Stimulated activated CD4-positive, alpha-beta T cell treated with anti-CD3 and anti-CD28 coated beads, Interleukin-15, amount 100 ng/mL, for 24 hours (primary cell): ENCODE measurements around the gene ZNF598.
"Not testable (repeated sequence)": the region's sequence is repeated elsewhere in the genome, so short reads cannot be mapped to it uniquely, and the experiment has no call there.

Experiments
- DNase-seq: peaks from one replicate; pipeline ENCODE4 v3.0.0-alpha.2; 2020

The ZNF598 gene

GRCh38 chr16:2040041-2040786 is 30.6 kb upstream of the ZNF598 start:
- no peak for DNase-seq

- no peak for DNase-seq
Measured at GRCh38 chr16:2039274-2040031, 29.8 kb upstream of the ZNF598 start.

DNA sequence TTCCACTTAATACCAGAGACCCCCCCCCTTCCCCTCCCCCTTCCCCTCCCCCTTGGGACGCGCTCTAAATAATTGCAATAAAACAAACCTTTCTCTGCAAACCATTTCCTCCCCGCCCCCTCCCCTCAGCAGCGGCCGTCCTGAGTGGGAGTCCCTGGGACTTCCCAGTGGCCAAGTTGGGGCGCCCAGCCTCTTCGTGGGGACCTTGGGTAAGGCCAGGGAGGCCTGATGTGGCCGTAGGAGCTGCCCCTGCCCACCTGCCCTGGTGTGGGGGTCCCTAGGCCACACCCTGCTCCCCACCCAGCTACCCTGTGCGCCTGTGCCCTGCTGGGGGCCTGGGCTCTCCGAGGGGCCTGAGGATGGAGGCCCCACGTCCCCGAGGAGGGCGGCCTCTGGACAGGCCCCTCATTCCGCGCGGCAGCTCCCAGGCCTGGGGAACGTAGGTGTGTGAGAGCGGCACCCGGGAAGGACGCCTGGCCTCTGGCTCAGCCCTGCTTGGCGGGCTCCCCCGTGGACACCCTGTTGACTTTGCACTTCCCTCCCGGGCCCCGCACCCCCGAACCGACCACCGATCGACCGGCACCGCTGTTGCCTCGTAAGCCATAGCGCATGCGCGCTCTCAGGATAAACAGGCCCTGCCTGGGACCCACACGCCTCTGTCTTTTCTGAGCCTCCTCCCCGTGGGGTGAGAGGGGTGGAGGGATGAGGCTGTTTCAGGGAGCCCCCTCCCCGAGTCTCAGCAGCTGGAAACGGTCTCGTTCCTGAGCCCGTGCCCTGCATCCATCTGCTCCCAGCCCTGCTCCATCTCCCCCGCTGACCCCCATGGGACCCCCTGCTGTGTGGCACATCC is 29.0 kb upstream of the ZNF598 start:
- no peak for DNase-seq

- no peak for DNase-seq
Measured at GRCh38 chr16:2037647-2038381, 28.2 kb upstream of the ZNF598 start.

- no peak for DNase-seq
Measured at GRCh38 chr16:2037115-2037514, 27.5 kb upstream of the ZNF598 start.

GRCh38 chr16:2036200-2036966 is 26.8 kb upstream of the ZNF598 start:
- DNase-seq = no peak

GRCh38 chr16:2035431-2036199 is 26.0 kb upstream of the ZNF598 start:
- no peak for DNase-seq

- no peak for DNase-seq
Measured at GRCh38 chr16:2034696-2035430, 25.2 kb upstream of the ZNF598 start.

GRCh38 chr16:2033909-2034695 is 24.5 kb upstream of the ZNF598 start:
- not testable (repeated sequence) for DNase-seq

DNA sequence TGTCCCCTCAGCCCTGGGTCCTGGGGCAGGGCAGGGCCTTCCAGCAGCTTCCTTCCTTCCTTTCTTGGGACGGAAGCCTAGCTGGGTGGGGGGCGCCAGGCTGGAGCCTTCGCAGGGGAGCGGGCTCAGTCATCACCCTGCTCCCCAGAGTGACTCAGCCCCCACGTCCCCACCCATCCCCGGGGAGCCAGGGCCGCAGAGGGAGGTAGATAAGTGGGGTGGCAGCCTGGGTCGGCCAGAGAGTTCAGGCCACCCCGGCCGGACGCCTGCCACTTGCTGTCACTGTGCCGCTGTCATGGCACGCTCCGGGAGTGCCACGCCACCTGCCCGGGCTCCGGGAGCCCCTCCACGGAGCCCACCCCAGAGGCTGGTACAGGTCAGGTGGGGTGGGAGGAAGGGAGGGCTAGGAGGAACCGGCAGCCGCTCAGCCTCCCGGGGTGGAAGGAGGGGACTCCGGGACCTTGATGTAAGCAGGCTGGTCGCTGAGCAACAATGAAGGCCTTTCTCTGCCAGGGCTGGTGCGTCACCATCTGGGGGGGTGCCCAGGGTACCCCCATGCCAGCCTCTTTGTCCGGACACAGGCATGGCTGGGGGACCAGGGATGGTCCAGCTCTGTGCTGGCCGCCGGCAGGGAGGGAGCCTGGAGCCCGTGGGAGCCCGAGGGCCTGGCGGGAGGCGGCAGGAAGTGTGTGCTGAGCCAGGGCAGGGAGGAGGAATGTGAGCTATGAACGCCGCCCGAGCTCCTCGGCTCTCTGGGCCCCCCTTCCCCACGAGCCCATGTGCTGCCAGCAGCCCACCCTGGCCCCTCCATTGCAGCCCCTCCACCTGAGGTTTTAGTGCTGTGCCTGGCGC is 23.7 kb upstream of the ZNF598 start:
- no peak for DNase-seq

DNA sequence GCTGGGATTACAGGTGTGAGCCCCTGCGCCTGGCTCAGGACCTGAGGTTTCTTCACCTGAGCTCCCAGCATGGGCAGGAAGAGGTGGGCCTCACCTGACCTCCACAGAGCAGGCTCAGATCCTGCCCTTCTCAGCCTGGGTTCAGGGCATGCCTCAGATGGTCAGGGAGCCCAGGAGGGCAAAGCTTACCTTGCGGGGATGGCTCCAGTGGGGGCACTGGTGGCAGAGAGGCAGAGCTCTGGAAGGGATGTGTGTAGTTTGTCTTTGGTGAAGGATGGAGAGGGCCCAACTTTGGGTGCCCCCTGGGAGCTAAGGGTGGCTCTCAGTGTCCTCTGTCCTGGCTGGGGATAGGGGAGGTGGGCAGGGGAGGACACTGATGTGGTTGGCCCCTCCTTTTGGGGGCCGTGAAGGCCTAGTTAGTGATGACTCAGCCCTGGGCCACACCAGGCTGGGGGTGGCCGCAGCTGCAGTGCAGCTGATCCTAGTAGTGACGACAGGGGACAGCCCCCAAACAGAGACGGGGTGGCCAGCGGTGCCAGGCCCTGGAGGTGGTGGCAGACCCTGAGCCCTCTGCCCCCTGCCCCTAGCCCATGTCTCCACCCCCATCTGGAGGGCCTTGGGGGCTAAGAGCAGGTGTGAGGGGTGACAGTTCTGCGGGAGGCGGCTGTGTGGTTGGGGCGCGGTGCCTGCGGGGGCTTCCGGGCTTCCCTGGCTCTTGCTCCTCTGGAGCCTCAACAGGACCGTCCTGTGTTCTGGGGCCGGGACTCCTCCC is 22.9 kb upstream of the ZNF598 start:
- no peak for DNase-seq

GRCh38 chr16:2031081-2031577 is 21.5 kb upstream of the ZNF598 start:
- DNase-seq = no peak

DNA sequence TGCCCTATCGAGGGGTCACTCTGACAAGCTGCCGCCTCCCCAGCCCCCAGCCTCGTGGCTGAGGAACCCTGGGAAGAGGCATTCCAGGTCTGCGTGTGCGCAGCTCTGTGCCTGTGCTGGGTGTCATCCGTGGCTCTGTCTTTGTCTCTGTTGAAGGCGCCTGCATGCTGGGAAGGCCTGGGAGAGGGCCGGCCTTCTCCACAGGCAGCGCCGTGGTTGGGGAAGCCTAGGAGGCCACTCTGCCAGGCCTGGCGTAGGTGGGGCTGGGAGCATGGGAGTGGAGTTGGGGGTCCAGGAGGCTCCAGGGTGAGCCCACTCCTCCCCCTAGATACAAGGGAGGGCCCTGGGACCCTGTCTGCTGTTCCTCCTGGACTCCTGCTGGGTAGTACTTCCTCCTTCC is 20.4 kb upstream of the ZNF598 start:
- DNase-seq = no peak

GRCh38 chr16:2029350-2029749 is 19.7 kb upstream of the ZNF598 start:
- no peak for DNase-seq

GRCh38 chr16:2028620-2029220 is 19.1 kb upstream of the ZNF598 start:
- DNase-seq = no peak

DNA sequence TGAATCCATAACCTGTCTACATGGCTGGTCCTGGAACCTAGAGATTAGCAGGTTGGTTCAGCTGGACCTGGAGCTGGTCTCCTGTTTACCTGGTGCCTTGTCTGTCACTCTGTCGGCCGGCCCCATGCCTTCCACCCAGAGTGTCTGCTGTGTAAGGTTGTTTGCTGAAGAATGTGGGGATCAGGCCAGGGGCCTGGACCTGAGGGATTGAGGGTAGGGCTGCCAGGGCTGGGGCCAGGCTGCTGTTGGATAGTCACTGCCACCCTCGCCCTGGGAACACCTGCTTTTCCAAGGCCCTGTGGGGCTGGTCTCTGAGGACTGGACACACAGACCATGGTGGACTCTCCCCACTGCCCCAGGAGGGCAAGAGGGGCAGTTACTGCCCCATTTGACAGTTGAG is 18.5 kb upstream of the ZNF598 start:
- no peak for DNase-seq
